ENCODE measurements around the gene HINT2.

The HINT2 gene

GRCh38 chr9:35840881-35841644 lies 26.2 kb upstream of the HINT2 start:
- DNase-seq, result no peak

GRCh38 chr9:35839926-35840325 lies 25.1 kb upstream of the HINT2 start:
- DNase-seq, result no peak

GRCh38 chr9:35836595-35836994 lies 21.8 kb upstream of the HINT2 start:
- DNase-seq, result no peak

- DNase-seq, result no peak
Observed at GRCh38 chr9:35835766-35836165, 20.9 kb upstream of the HINT2 start.

- DNase-seq, result no peak
Observed at GRCh38 chr9:35835216-35835632, 20.4 kb upstream of the HINT2 start.

- DNase-seq, result no peak
Observed at GRCh38 chr9:35834260-35835215, 19.7 kb upstream of the HINT2 start.

GRCh38 chr9:35832814-35833213 lies 18.0 kb upstream of the HINT2 start:
- DNase-seq, result no peak

- DNase-seq, result no peak
Observed at GRCh38 chr9:35831040-35831439, 16.2 kb upstream of the HINT2 start.

- DNase-seq, result no peak
Observed at GRCh38 chr9:35829764-35830096, 14.9 kb upstream of the HINT2 start.

- peak; percentile 82 for DNase-seq
Observed at GRCh38 chr9:35829084-35829763, 14.4 kb upstream of the HINT2 start, which contains the start of gene TMEM8B. Gene TMEM8B (plus strand): TSS chr9:35829228. CDS start chr9:35829448, 220 bp downstream.

- no peak for DNase-seq
Observed at GRCh38 chr9:35828716-35829083, 13.9 kb upstream of the HINT2 start, which contains the start of gene FAM221B. Gene FAM221B (minus strand): TSS chr9:35828732. CDS start chr9:35826161, 2,571 bp downstream.

GRCh38 chr9:35827486-35827885 lies 12.6 kb upstream of the HINT2 start:
- no peak for DNase-seq

GRCh38 chr9:35826071-35826701 lies 11.3 kb upstream of the HINT2 start:
- DNase-seq, result peak; percentile 46

GRCh38 chr9:35822926-35823325 lies 8.1 kb upstream of the HINT2 start:
- no peak for DNase-seq

GRCh38 chr9:35820076-35820475 lies 5.2 kb upstream of the HINT2 start:
- DNase-seq, result no peak

GRCh38 chr9:35818341-35818740 lies 3.5 kb upstream of the HINT2 start:
- no peak for DNase-seq

- DNase-seq, result no peak
Observed at GRCh38 chr9:35816708-35817107, 1.9 kb upstream of the HINT2 start.

- DNase-seq, result peak; percentile 19
Observed at GRCh38 chr9:35814106-35814840, 569 bp downstream of the HINT2 start.

- DNase-seq, result no peak
Observed at GRCh38 chr9:35813434-35814105, 1.3 kb downstream of the HINT2 start.

- DNase-seq, result peak; percentile 94
Observed at GRCh38 chr9:35812025-35812602, 2.7 kb downstream of the HINT2 start, which contains the start of gene SPAG8. Gene SPAG8 (minus strand): TSS chr9:35812262. CDS start chr9:35812147, 115 bp downstream.

Data from DMS153 (cell line).